Activated CD8-positive, alpha-beta memory T cell treated with anti-CD3 and anti-CD28 coated beads, Interleukin-2, amount 50 U/mL, for 1 hour (primary cell): ENCODE results near the gene LRRFIP1.

ENCODE experiments used
- DNase-seq: peaks from one replicate; pipeline ENCODE4 v3.0.0-alpha.2; 2020; ENCODE audit errors: extremely low read depth

Gene LRRFIP1

GRCh38 chr2:237639052-237639835 is 11.9 kb downstream of the LRRFIP1 start:
- DNase-seq: no peak

GRCh38 chr2:237639836-237640220 is 12.4 kb downstream of the LRRFIP1 start:
- DNase-seq: no peak

GRCh38 chr2:237640493-237640998 is 13.2 kb downstream of the LRRFIP1 start:
- DNase-seq: no peak

GRCh38 chr2:237642038-237642734 is 14.8 kb downstream of the LRRFIP1 start:
- DNase-seq: no peak

GRCh38 chr2:237643066-237643465 is 15.7 kb downstream of the LRRFIP1 start:
- DNase-seq: no peak

GRCh38 chr2:237643582-237644380 is 16.4 kb downstream of the LRRFIP1 start:
- DNase-seq: no peak

GRCh38 chr2:237644381-237644703 is 17.0 kb downstream of the LRRFIP1 start:
- DNase-seq: no peak

GRCh38 chr2:237645261-237645660 is 17.9 kb downstream of the LRRFIP1 start:
- DNase-seq: no peak

GRCh38 chr2:237647176-237648015 is 20.0 kb downstream of the LRRFIP1 start:
- DNase-seq: no peak

GRCh38 chr2:237648016-237648381 is 20.6 kb downstream of the LRRFIP1 start:
- DNase-seq: no peak

GRCh38 chr2:237649541-237650454 is 22.4 kb downstream of the LRRFIP1 start:
- no peak for DNase-seq

- DNase-seq: no peak
These were observed 23.1 kb downstream of the LRRFIP1 start for GRCh38 chr2:237650455-237650850.

GRCh38 chr2:237651761-237652160 is 24.4 kb downstream of the LRRFIP1 start:
- no peak for DNase-seq

GRCh38 chr2:237652181-237652580 is 24.8 kb downstream of the LRRFIP1 start:
- DNase-seq: no peak

GRCh38 chr2:237652854-237653253 is 25.5 kb downstream of the LRRFIP1 start:
- DNase-seq: no peak

GRCh38 chr2:237653776-237654558 is 26.6 kb downstream of the LRRFIP1 start:
- no peak for DNase-seq

- DNase-seq: no peak
These were observed 29.7 kb downstream of the LRRFIP1 start for GRCh38 chr2:237657063-237657462.

GRCh38 chr2:237660381-237660900 is 33.1 kb downstream of the LRRFIP1 start:
- no peak for DNase-seq

GRCh38 chr2:237661270-237661669 is 33.9 kb downstream of the LRRFIP1 start:
- no peak for DNase-seq
